HuH-7.5 (cell line): ENCODE results near the gene SNRPA.
"Not testable (repeated sequence)": the region's sequence is repeated elsewhere in the genome, so short reads cannot be mapped to it uniquely, and the experiment has no call there.

ENCODE experiments used
- DNase-seq: peaks from one replicate; pipeline ENCODE4 v3.0.0; 2011; ENCODE audit warnings: low spot score

SNRPA gene

GRCh38 chr19:40777645-40777936 is 26.6 kb downstream of the SNRPA start:
- no peak for DNase-seq

GRCh38 chr19:40777937-40778705 is 27.1 kb downstream of the SNRPA start, which contains the start of gene RAB4B:
TSS of gene RAB4B (plus strand) at chr19:40778247. CDS start at chr19:40778376, 129 bp downstream.
- DNase-seq, result peak; percentile 93

- peak; percentile 87 for DNase-seq
Observed at GRCh38 chr19:40778706-40779284, 27.8 kb downstream of the SNRPA start.

- no peak for DNase-seq
Observed at GRCh38 chr19:40780582-40780981, 29.6 kb downstream of the SNRPA start.

GRCh38 chr19:40781140-40781539 is 30.1 kb downstream of the SNRPA start:
- DNase-seq, result no peak

- DNase-seq, result no peak
Observed at GRCh38 chr19:40783711-40784110, 32.7 kb downstream of the SNRPA start.

- not testable (repeated sequence) for DNase-seq
Observed at GRCh38 chr19:40784146-40784545, 33.1 kb downstream of the SNRPA start.

- no peak for DNase-seq
Observed at GRCh38 chr19:40785526-40785925, 34.5 kb downstream of the SNRPA start.

GRCh38 chr19:40786060-40787037 is 35.3 kb downstream of the SNRPA start:
- no peak for DNase-seq

GRCh38 chr19:40791349-40791748 is 40.3 kb downstream of the SNRPA start:
- DNase-seq, result no peak

- DNase-seq, result no peak
Observed at GRCh38 chr19:40791996-40792395, 41.0 kb downstream of the SNRPA start.

GRCh38 chr19:40797166-40797962 is 46.4 kb downstream of the SNRPA start:
- no peak for DNase-seq

- peak; percentile 98 for DNase-seq
Observed at GRCh38 chr19:40797963-40798682, 47.1 kb downstream of the SNRPA start.

- DNase-seq, result peak; percentile 94
Observed at GRCh38 chr19:40798683-40799557, 47.9 kb downstream of the SNRPA start, which contains the start of gene EGLN2. TSS of gene EGLN2 (plus strand) at chr19:40799191. CDS start at chr19:40800573, 1,382 bp downstream.

GRCh38 chr19:40799558-40800338 is 48.7 kb downstream of the SNRPA start:
- DNase-seq, result no peak

- no peak for DNase-seq
Observed at GRCh38 chr19:40800339-40800996, 49.5 kb downstream of the SNRPA start.

GRCh38 chr19:40800997-40801377 is 50.0 kb downstream of the SNRPA start:
- DNase-seq, result no peak

GRCh38 chr19:40801426-40802299 is 50.7 kb downstream of the SNRPA start:
- no peak for DNase-seq
